A549 (cell line): Measurements from ENCODE around the gene SLC7A10. TPM values are rescaled to one million over a fixed set of nuclear protein-coding genes. Genes with fewer than 3 reads are reported as not detected.

Experiments used
- ATAC-seq, 2 experiments: fragments of 200-7000 bp in 1 of 2; fragments of >200 bp in 1 of 2; cut with Nextera tagmentation in 1 of 2; cut with Tn5 transposase in 1 of 2; 3 replicates each; pipeline versions ENCODE4 v1.8.0 to v1.9.1; 2018 to 2020; ENCODE audit warnings: mild to moderate bottlenecking in 1 of 2, moderate library complexity in 1 of 2
- CTCF ChIA-PET: fragments of 300-600 bp; sonication (Branson Sonifier 250); formaldehyde crosslinking; extraction: SDS; loops from one replicate; lab custom pipeline; 2021; ENCODE audit warnings: antibody characterized with exemption, inconsistent platforms; lab: Yijun Ruan, JAX
- POLR2A ChIA-PET: fragments of 350-600 bp; formaldehyde crosslinking; extraction: SDS; loops from one replicate; lab custom pipeline; 2021; ENCODE audit warnings: antibody characterized with exemption, inconsistent platforms; lab: Yijun Ruan, JAX
- DNase-seq, 2 experiments: peaks; one replicate each; pipeline versions ENCODE4 v3.0.0 to v3.0.0-alpha.2; 2011 to 2016; ENCODE audit warnings: low read depth in 1 of 2, low spot score in 1 of 2
- FAIRE-seq: peaks from 2 replicates; lab custom pipeline; 2011; peaks lifted over from hg19 to GRCh38; lab: Jason Lieb, UNC
- H3K27ac ChIP-seq, 2 experiments: fragments of >200 bp; sonication (Bioruptor Twin); formaldehyde crosslinking; 3 replicates each; pipeline ENCODE4 v1.5.1; 2016 to 2017
- H3K4me1 ChIP-seq: fragments of >200 bp; sonication (Bioruptor Twin); formaldehyde crosslinking; 3 replicates; pipeline ENCODE4 v1.6.1; 2016
- H3K4me2 ChIP-seq: fragments of >200 bp; sonication (Bioruptor Twin); formaldehyde crosslinking; 3 replicates; pipeline ENCODE4 v1.6.1; 2016
- H3K4me3 ChIP-seq: fragments of >200 bp; sonication (Bioruptor Twin); formaldehyde crosslinking; 3 replicates; pipeline ENCODE4 v1.5.1; 2016
- H3K9me3 ChIP-seq: fragments of >200 bp; sonication (Bioruptor Twin); formaldehyde crosslinking; 3 replicates; pipeline ENCODE4 v1.6.1; 2016
- ATOH8 ChIP-seq: fragments of 250-450 bp; sonication (Bioruptor Pico); IDR thresholded peaks from 2 replicates; pipeline ENCODE4 v1.5.0; 2020; ENCODE audit warnings: low read depth, mild to moderate bottlenecking, moderate library complexity
- BHLHE40 ChIP-seq: IDR thresholded peaks from 2 replicates; pipeline ENCODE4 v1.6.1; 2012; ENCODE audit warnings: low read depth, low read length, inconsistent platforms
- CBX2 ChIP-seq: fragments of 200-600 bp; sonication (generic); IDR thresholded peaks from 2 replicates; pipeline ENCODE4 v1.6.1; 2016; ENCODE audit warnings: low read depth, mild to moderate bottlenecking, borderline replicate concordance
- CBX8 ChIP-seq: fragments of 200-600 bp; sonication (generic); IDR thresholded peaks from 2 replicates; pipeline ENCODE4 v1.6.1; 2016
- CEBPB ChIP-seq, 2 experiments: fragments of >200 bp in 1 of 2; sonication (Bioruptor Twin) in 1 of 2; formaldehyde crosslinking in 1 of 2; IDR thresholded peaks; 2 replicates each; pipeline ENCODE4 v1.6.1; 2012 to 2016
- CTCF ChIP-seq: fragments of >200 bp; sonication (Bioruptor Twin); formaldehyde crosslinking; IDR thresholded peaks from 3 replicates; pipeline ENCODE4 v1.5.1; 2016
- E2F6 ChIP-seq: IDR thresholded peaks from 2 replicates; pipeline ENCODE4 v1.6.1; 2012; ENCODE audit warnings: low read depth, borderline replicate concordance
- EHF ChIP-seq: fragments of 250-450 bp; sonication (Bioruptor Pico); IDR thresholded peaks from 2 replicates; pipeline ENCODE4 v1.5.0; 2020; ENCODE audit warnings: mild to moderate bottlenecking
- EHMT2 ChIP-seq: fragments of 200-600 bp; sonication (generic); IDR thresholded peaks from 2 replicates; pipeline ENCODE4 v1.6.1; 2016; ENCODE audit warnings: antibody characterized with exemption, low read depth, mild to moderate bottlenecking, moderate library complexity
- ELK1 ChIP-seq: fragments of 150-350 bp; IDR thresholded peaks from 2 replicates; pipeline ENCODE4 v1.6.1; 2014; ENCODE audit warnings: low read depth, mild to moderate bottlenecking, low read length
- EP300 ChIP-seq, 2 experiments: fragments of >200 bp; sonication (Bioruptor Twin); formaldehyde crosslinking; IDR thresholded peaks; 2 replicates in 1 of 2; 3 replicates in 1 of 2; pipeline ENCODE4 v1.6.1; 2016 to 2017
- FOSL2 ChIP-seq, 2 experiments: fragments of 450-650 bp in 1 of 2; fragments of >200 bp in 1 of 2; sonication (Bioruptor Twin) in 1 of 2; formaldehyde crosslinking; IDR thresholded peaks; 2 replicates each; pipeline versions ENCODE4 v1.5.0 to v1.6.1; 2016 to 2020; ENCODE audit warnings: mild to moderate bottlenecking in 1 of 2, moderate library complexity in 1 of 2
- GATA3 ChIP-seq: IDR thresholded peaks from 2 replicates; pipeline ENCODE4 v1.6.1; 2012; ENCODE audit warnings: borderline replicate concordance
- HES2 ChIP-seq: fragments of >200 bp; sonication (Bioruptor Twin); formaldehyde crosslinking; IDR thresholded peaks from 2 replicates; pipeline ENCODE4 v1.6.1; 2016
- HEYL ChIP-seq: fragments of 250-450 bp; sonication (Bioruptor Pico); IDR thresholded peaks from 2 replicates; pipeline ENCODE4 v1.8.0; 2021; ENCODE audit warnings: mild to moderate bottlenecking, moderate library complexity
- HOXB13 ChIP-seq: fragments of 250-450 bp; sonication (Bioruptor Pico); IDR thresholded peaks from 2 replicates; pipeline ENCODE4 v1.5.0; 2020; ENCODE audit warnings: low read depth, mild to moderate bottlenecking, moderate library complexity
- MAFK ChIP-seq: fragments of 450-650 bp; IDR thresholded peaks from 2 replicates; pipeline ENCODE4 v1.6.1; 2014; ENCODE audit not compliant: partially characterized antibody
- NFE2L2 ChIP-seq: fragments of 150-350 bp; conservative IDR thresholded peaks from 2 replicates; pipeline ENCODE4 v1.6.1; 2014; ENCODE audit warnings: low read length
- NPAS2 ChIP-seq: fragments of 250-450 bp; sonication (Bioruptor Pico); IDR thresholded peaks from 2 replicates; pipeline ENCODE4 v1.8.0; 2022; ENCODE audit warnings: mild to moderate bottlenecking, moderate library complexity, borderline replicate concordance
- NR3C1 ChIP-seq: fragments of >200 bp; sonication (Bioruptor Twin); formaldehyde crosslinking; IDR thresholded peaks from 3 replicates; pipeline ENCODE4 v1.6.1; 2017
- RARB ChIP-seq: fragments of 250-450 bp; sonication (Bioruptor Pico); IDR thresholded peaks from 2 replicates; pipeline ENCODE4 v1.8.0; 2021; ENCODE audit warnings: mild to moderate bottlenecking, moderate library complexity
- SMC3 ChIP-seq: fragments of >200 bp; sonication (Bioruptor Twin); formaldehyde crosslinking; IDR thresholded peaks from 3 replicates; pipeline ENCODE4 v1.6.1; 2018; ENCODE audit warnings: inconsistent platforms
- SREBF2 ChIP-seq: fragments of 450-650 bp; IDR thresholded peaks from 2 replicates; pipeline ENCODE4 v1.6.1; 2014; ENCODE audit warnings: mild to moderate bottlenecking, moderate library complexity
- TFCP2L1 ChIP-seq: fragments of 250-450 bp; sonication (Bioruptor Pico); IDR thresholded peaks from 2 replicates; pipeline ENCODE4 v1.5.0; 2021; ENCODE audit warnings: mild to moderate bottlenecking
- ZC3H11A ChIP-seq: fragments of 450-650 bp; IDR thresholded peaks from 2 replicates; pipeline ENCODE4 v1.6.1; 2014; ENCODE audit warnings: antibody characterized with exemption, mild to moderate bottlenecking
- ZNF302 ChIP-seq: fragments of 250-450 bp; sonication (Bioruptor Pico); IDR thresholded peaks from 2 replicates; pipeline ENCODE4 v1.9.0; 2021; ENCODE audit warnings: inconsistent platforms, mild to moderate bottlenecking, moderate library complexity
- WGBS: methylation state at CpG from one replicate; pipeline ENCODE4 v1.1.6; 2017; ENCODE audit errors: missing lambda C conversion rate; 5-methylcytosine and 5-hydroxymethylcytosine counted together
- polyA plus RNA-seq, 4 experiments: library from polyadenylated mRNA; depleted of rRNA in 3 of 4; stranded (reverse); fragments of >200 nt; fragmentation: RNase III in 1 of 4; extraction: RNeasy Plus Mini Kit Qiagen cat#74134 plus additional on column Dnase treatment in 1 of 4; gene quantifications; 2 replicates in 3 of 4; 3 replicates in 1 of 4; pipeline ENCODE4 v1.2.3, GENCODE V29; 2011 to 2017

SLC7A10 gene
- polyA plus RNA-seq, 2 of the 4 experiments (the other 2 are of a cell fraction): 0.05 to 0.26 TPM

- H3K4me3 ChIP-seq: no peak overlapping the region
- ATAC-seq: peak in 1 of 2 experiments; percentile 5; a peak in 2 of 6 replicates
- no peak overlapping the region for H3K27ac ChIP-seq
- FAIRE-seq: no peak
- CTCF ChIA-PET: interaction anchor here (0.8 to 2.9 kb wide), 6 partner anchors 9 to 60 kb away, joined by 3 to 10 read pairs (median 4); no protein-coding TSS in a partner anchor
- POLR2A ChIA-PET: no interaction called here
- no peak overlapping the region for H3K4me2 ChIP-seq
- H3K4me1 ChIP-seq: no peaks in the 10 kb centered on the region
- 89% methylated on average over 32 of the region's 32 CpGs for WGBS
- no peak for TF ChIP-seq GATA3
- no peak for TF ChIP-seq E2F6
- TF ChIP-seq MAFK: no peak
- no peak for TF ChIP-seq FOSL2 (IDR thresholded peaks at IDR 0.05)
- TF ChIP-seq FOSL2 (CRISPR knock-in tag; IDR thresholded peaks at IDR 0.05): no peak
- peak in 1 of 2 experiments; percentile 55; a peak in 3 of 4 replicates for TF ChIP-seq CEBPB (IDR thresholded peaks at IDR 0.05)
- TF ChIP-seq TFCP2L1: no peak
- TF ChIP-seq ELK1: no peak
- TF ChIP-seq BHLHE40: no peak
- DNase-seq: no peak
- no peaks in the 10 kb centered on the region for H3K9me3 ChIP-seq
Measured at GRCh38 chr19:33204136-33204973, 21.3 kb downstream of the SLC7A10 start.

- no peaks in the 10 kb centered on the region for H3K9me3 ChIP-seq
- H3K4me2 ChIP-seq: no peak overlapping the region
- CTCF ChIA-PET: interaction anchor here (0.8 to 3.0 kb wide), 7 partner anchors 8 to 59 kb away, joined by 3 to 12 read pairs (median 5); no protein-coding TSS in a partner anchor
- WGBS: 84% methylated on average over 6 of the region's 6 CpGs
- ATAC-seq (no peak), DNase-seq (no peak), FAIRE-seq (no peak)
- no peaks in the 10 kb centered on the region for H3K4me1 ChIP-seq
- H3K27ac ChIP-seq: no peak overlapping the region
- H3K4me3 ChIP-seq: no peak overlapping the region
- TF ChIP-seq ATOH8 (no peak), NFE2L2 (no peak), RARB (CRISPR knock-in tag) (no peak), HEYL (CRISPR knock-in tag) (no peak), ZNF302 (CRISPR knock-in tag) (no peak), CTCF (no peak), SMC3 (no peak), NR3C1 (no peak), HOXB13 (CRISPR knock-in tag) (no peak), EHF (CRISPR knock-in tag) (no peak), CBX8 (no peak), E2F6 (no peak), NPAS2 (CRISPR knock-in tag) (no peak), EP300 (IDR thresholded peaks at IDR 0.05) (no peak), SREBF2 (no peak), CBX2 (no peak), EHMT2 (no peak), HES2 (no peak), ZC3H11A (no peak)
- POLR2A ChIA-PET: no interaction called here
Measured at GRCh38 chr19:33203529-33203928, 22.1 kb downstream of the SLC7A10 start.
